HepG2 (cell line): ENCODE results near the gene BCLAF1. TPM values are rescaled to one million over a fixed set of nuclear protein-coding genes. Genes with fewer than 3 reads are reported as not detected.

ENCODE experiments used
- ARID5B ChIP-seq: IDR thresholded peaks from 2 replicates; pipeline ENCODE4 v1.4.0; 2020; ENCODE audit warnings: mild to moderate bottlenecking, missing genetic modification reagents
- CHCHD3 ChIP-seq: sonication (generic); formaldehyde crosslinking; IDR thresholded peaks from 2 replicates; pipeline ENCODE4 v1.8.0; 2022; ENCODE audit warnings: mild to moderate bottlenecking, missing genetic modification reagents, moderate library complexity
- CHD2 ChIP-seq: IDR thresholded peaks from 2 replicates; pipeline ENCODE4 v1.6.1; 2011; ENCODE audit warnings: low read depth, low read length, improper control_type of control experiment
- HDAC6 ChIP-seq: fragments of 200-600 bp; sonication (generic); IDR thresholded peaks from 2 replicates; pipeline ENCODE4 v1.7.0; 2017; ENCODE audit warnings: mild to moderate bottlenecking, antibody characterized with exemption, low read length, low read depth
- KAT8 ChIP-seq: IDR thresholded peaks from 2 replicates; pipeline ENCODE4 v1.6.1; 2016; ENCODE audit warnings: missing genetic modification reagents, missing compliant biosample characterization
- RXRB ChIP-seq: IDR thresholded peaks from 2 replicates; pipeline ENCODE4 v1.6.1; 2016; ENCODE audit warnings: borderline replicate concordance, missing genetic modification reagents, missing compliant biosample characterization
- SAFB2 ChIP-seq: sonication (generic); formaldehyde crosslinking; IDR thresholded peaks from 2 replicates; pipeline ENCODE4 v1.5.1; 2020; ENCODE audit warnings: missing genetic modification reagents, low read depth, mild to moderate bottlenecking, borderline replicate concordance
- SP5 ChIP-seq: IDR thresholded peaks from 2 replicates; pipeline ENCODE4 v1.6.1; 2016; ENCODE audit warnings: low read depth, borderline replicate concordance
- ZNF687 ChIP-seq: sonication (generic); formaldehyde crosslinking; IDR thresholded peaks from 2 replicates; pipeline ENCODE4 v1.5.1; 2020; ENCODE audit warnings: mild to moderate bottlenecking, missing genetic modification reagents, moderate library complexity
- ZNF776 ChIP-seq: sonication (generic); formaldehyde crosslinking; IDR thresholded peaks from 2 replicates; pipeline ENCODE4 v1.4.0; 2020; ENCODE audit warnings: mild to moderate bottlenecking, missing genetic modification reagents
- ZNF790 ChIP-seq: sonication (generic); formaldehyde crosslinking; IDR thresholded peaks from 2 replicates; pipeline ENCODE4 v1.8.0; 2022; ENCODE audit warnings: missing genetic modification reagents, mild to moderate bottlenecking, borderline replicate concordance
- polyA plus RNA-seq, 8 experiments: library from polyadenylated mRNA; depleted of rRNA in 3 of 8; stranded (reverse) in 7 of 8; unstranded in 1 of 8; fragments of >200 nt; fragmentation: Illumina TruSeq in 4 of 8; extraction: Trizol in 4 of 8; gene quantifications; 2 replicates each; pipeline versions ENCODE4 v1.2.1 to v1.2.3, GENCODE V29; 2011 to 2016; ENCODE audit warnings: low read depth in 4 of 8, missing spikeins in 1 of 8, mixed read lengths in 1 of 8; ENCODE audit not compliant: insufficient read depth in 1 of 8
- total RNA-seq, 5 experiments: library from RNA; depleted of rRNA; stranded (reverse); fragments of >200 nt; fragmentation: Illumina TruSeq; extraction: Trizol; gene quantifications; 2 replicates each; pipeline ENCODE4 v1.2.3, GENCODE V29; 2016; ENCODE audit warnings: low read depth in 1 of 5
- TF ChIP-seq, protein P1 (sequence below): sonication (generic); formaldehyde crosslinking; IDR thresholded peaks from 2 replicates; pipeline ENCODE4 v1.4.0; 2020; ENCODE audit warnings: missing genetic modification reagents
- TF ChIP-seq, protein P2 (sequence below): sonication (generic); formaldehyde crosslinking; IDR thresholded peaks from 2 replicates; pipeline ENCODE4 v1.5.1; 2020; ENCODE audit warnings: missing genetic modification reagents, mild to moderate bottlenecking, borderline replicate concordance
- TF ChIP-seq, protein P3 (sequence below): sonication (generic); formaldehyde crosslinking; IDR thresholded peaks from 2 replicates; pipeline ENCODE4 v1.4.0; 2020; ENCODE audit warnings: mild to moderate bottlenecking, missing genetic modification reagents

Gene BCLAF1
- total and polyA plus RNA-seq, 2 of the 13 experiments (the other 11 are each of a cell fraction or from before 2014, with no cell fraction given): 55.3 to 292 TPM

DNA sequence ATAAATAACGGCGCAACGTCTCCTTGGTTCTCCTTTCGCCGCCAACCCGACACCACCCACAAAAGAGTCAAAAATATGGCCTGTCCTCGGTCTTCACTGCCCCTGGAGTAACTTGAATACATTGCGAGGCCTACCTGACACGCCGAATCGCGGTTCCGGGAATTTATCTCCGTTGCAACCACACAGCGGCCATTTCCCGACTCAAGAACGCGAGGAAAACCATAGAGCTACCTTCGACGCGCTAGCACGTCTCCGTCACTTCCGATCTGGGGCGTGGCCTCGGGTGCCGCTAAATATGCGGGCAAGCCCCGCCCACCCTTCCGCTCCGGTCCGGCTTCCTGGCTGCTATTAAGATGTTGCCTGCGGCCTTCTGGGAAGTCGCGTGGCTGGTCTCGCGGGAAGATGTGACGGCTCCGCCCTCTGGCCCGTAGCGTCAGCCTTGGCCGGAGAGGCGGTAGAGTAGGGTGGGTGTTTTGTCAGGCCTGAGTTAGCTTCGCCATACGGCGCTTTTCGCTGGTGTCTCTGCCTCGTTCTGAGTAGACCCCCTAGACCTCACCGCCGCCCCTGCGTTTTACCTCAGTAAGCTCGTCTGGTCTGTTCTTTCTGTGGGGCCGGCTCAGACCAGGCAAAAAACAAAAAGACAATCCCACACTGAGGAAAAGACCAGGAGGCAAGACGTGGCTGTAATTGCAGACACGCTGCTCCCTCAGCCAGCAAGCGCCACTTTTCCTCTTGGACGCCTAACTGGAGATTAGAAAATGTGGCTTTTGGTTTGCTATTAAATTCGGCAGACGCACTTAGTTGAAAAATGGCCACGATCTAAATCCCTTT lies at the start of gene BCLAF1 (continued):
- TF ChIP-seq SAFB2 (CRISPR knock-in tag) (0 out of 2 replicates have a peak, but pooled peaks have one; percentile 55), ARID5B (peak; percentile 42; the same call in 1 of the 2 replicates), ZNF790 (CRISPR knock-in tag) (peak; percentile 37; the same call in 1 of the 2 replicates), SP5 (peak; percentile 92), ZNF776 (no peak), CHCHD3 (CRISPR knock-in tag) (peak; percentile 51), RXRB (CRISPR knock-in tag) (peak; percentile 45; the same call in 1 of the 2 replicates), KAT8 (peak; percentile 96), ZNF687 (CRISPR knock-in tag) (peak; percentile 90), CHD2 (peak; percentile 96), HDAC6 (no peak)
- TF ChIP-seq, protein P1, sequence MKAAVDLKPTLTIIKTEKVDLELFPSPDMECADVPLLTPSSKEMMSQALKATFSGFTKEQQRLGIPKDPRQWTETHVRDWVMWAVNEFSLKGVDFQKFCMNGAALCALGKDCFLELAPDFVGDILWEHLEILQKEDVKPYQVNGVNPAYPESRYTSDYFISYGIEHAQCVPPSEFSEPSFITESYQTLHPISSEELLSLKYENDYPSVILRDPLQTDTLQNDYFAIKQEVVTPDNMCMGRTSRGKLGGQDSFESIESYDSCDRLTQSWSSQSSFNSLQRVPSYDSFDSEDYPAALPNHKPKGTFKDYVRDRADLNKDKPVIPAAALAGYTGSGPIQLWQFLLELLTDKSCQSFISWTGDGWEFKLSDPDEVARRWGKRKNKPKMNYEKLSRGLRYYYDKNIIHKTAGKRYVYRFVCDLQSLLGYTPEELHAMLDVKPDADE (CRISPR knock-in tag): no peak; the same call in 1 of the 2 replicates
- TF ChIP-seq, protein P2, sequence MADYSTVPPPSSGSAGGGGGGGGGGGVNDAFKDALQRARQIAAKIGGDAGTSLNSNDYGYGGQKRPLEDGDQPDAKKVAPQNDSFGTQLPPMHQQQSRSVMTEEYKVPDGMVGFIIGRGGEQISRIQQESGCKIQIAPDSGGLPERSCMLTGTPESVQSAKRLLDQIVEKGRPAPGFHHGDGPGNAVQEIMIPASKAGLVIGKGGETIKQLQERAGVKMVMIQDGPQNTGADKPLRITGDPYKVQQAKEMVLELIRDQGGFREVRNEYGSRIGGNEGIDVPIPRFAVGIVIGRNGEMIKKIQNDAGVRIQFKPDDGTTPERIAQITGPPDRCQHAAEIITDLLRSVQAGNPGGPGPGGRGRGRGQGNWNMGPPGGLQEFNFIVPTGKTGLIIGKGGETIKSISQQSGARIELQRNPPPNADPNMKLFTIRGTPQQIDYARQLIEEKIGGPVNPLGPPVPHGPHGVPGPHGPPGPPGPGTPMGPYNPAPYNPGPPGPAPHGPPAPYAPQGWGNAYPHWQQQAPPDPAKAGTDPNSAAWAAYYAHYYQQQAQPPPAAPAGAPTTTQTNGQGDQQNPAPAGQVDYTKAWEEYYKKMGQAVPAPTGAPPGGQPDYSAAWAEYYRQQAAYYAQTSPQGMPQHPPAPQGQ: 0 out of 2 replicates have a peak, but pooled peaks have one; percentile 8
- TF ChIP-seq, protein P3, sequence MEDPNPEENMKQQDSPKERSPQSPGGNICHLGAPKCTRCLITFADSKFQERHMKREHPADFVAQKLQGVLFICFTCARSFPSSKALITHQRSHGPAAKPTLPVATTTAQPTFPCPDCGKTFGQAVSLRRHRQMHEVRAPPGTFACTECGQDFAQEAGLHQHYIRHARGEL (CRISPR knock-in tag): no peak
